Measurements from ENCODE around the gene RIPOR1.

The RIPOR1 gene

GRCh38 chr16:67534431-67534830 lies 5.8 kb downstream of the RIPOR1 start:
- no peak for DNase-seq (ENCODE audit: low read depth)
- no peak overlapping the region for H3K4me3 ChIP-seq (ENCODE audit: control insufficient read depth, low read depth, low read length)
- TF ChIP-seq CTCF (IDR thresholded peaks at IDR 0.05; ENCODE audit: control insufficient read depth, insufficient read depth, low read depth, low read length, missing control alignments): no peak

GRCh38 chr16:67535201-67535600 lies 6.6 kb downstream of the RIPOR1 start:
- no peak overlapping the region for H3K4me3 ChIP-seq (ENCODE audit: control insufficient read depth, low read depth, low read length)
- DNase-seq (ENCODE audit: low read depth): no peak
- no peak for TF ChIP-seq CTCF (IDR thresholded peaks at IDR 0.05; ENCODE audit: control insufficient read depth, insufficient read depth, low read depth, low read length, missing control alignments)

DNA sequence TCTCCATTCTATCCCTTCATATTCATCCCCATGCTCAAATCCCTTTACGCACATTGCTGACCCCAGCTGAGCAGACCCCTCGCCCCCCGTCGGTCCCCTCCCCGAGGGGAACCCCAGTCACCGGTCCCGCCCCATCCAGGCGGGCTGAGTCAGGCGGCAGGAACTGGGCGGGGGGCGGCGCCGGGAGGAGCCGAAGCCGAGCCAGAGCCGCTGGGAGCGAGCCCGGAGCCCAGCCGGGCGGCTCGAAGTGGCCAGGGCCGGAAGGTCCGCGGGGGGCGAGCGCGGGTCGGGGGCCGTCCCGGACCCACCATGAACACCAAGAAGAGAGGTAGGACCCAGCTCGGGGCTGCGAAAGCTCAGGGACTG lies 8.6 kb downstream of the RIPOR1 start:
- TF ChIP-seq CTCF (IDR thresholded peaks at IDR 0.05; ENCODE audit: control insufficient read depth, insufficient read depth, low read depth, low read length, missing control alignments): no peak
- peak overlapping the region; percentile 55 for H3K4me3 ChIP-seq (ENCODE audit: control insufficient read depth, low read depth, low read length)
- DNase-seq (ENCODE audit: low read depth): no peak

DNA sequence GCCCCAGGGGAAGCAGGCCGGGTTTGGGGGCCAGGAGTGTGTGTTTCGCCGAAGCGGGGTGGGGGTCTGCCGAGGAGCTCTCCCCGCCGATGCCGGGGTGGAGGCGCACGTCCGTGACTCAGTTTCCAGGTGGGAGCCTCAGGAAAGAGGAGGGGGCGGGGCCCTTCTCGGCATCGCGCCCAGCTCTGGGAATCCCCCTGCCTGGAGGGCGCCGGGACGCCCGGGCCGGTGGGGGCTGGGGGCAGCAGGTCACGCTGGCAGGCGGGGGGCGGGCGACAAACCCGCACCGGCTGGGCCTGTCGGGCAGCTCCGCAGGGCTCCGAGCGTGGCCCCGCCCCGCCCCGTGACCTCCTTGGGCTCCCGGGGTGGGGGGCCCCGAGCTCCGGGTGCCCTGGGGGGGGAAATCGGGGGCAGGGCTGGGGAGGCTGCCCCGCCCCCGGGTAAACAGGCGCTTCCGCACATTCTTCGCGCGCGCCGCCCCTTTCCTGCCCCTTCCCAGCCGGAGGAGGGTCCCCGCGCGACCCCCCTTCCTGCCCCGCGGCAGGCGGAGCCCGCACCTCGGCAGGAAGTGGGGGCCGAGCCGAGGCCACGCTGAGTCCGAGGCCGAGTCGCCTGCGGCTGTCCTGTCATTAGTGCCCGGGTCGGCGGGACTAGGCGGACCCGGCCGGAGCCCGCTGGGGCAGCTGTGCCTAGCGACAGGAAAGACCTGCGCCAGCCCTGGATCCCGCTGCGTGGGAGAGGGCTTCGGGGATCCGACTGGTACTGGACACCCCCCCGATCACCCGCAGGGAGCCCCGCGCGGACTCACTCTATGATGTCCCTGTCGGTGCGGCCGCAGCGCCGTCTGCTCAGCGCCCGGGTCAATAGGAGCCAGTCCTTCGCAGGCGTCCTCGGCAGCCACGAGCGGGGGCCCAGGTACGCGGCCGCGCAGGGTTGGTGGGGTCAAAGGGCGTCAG lies 9.3 kb downstream of the RIPOR1 start:
- peak overlapping the region; percentile 55 for H3K4me3 ChIP-seq (ENCODE audit: control insufficient read depth, low read depth, low read length)
- TF ChIP-seq CTCF (IDR thresholded peaks at IDR 0.05; ENCODE audit: control insufficient read depth, insufficient read depth, low read depth, low read length, missing control alignments): no peak
- DNase-seq (ENCODE audit: low read depth): no peak

DNA sequence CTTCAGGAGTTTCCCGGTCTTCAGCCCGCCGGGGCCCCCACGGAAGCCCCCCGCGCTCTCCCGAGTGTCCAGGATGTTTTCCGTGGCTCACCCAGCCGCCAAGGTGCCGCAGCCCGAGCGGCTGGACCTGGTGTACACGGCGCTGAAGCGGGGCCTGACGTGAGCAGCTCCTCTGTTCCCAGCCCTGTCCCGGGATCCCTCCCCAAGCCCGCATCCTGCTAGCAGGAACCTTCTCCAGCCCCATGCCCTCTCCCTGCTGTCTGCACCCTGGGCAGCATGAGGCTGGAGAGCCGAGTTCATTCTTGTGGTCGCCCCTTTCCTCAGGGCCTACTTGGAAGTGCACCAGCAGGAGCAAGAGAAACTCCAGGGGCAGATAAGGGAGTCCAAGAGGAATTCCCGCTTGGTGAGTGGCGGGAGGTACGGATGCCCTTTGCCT lies 10.1 kb downstream of the RIPOR1 start:
- peak overlapping the region; percentile 55 for H3K4me3 ChIP-seq (ENCODE audit: control insufficient read depth, low read depth, low read length)
- TF ChIP-seq CTCF (IDR thresholded peaks at IDR 0.05; ENCODE audit: control insufficient read depth, insufficient read depth, low read depth, low read length, missing control alignments): no peak
- no peak for DNase-seq (ENCODE audit: low read depth)

GRCh38 chr16:67539271-67539670 lies 10.6 kb downstream of the RIPOR1 start:
- DNase-seq (ENCODE audit: low read depth): no peak
- TF ChIP-seq CTCF (IDR thresholded peaks at IDR 0.05; ENCODE audit: control insufficient read depth, insufficient read depth, low read depth, low read length, missing control alignments): no peak
- no peak overlapping the region for H3K4me3 ChIP-seq (ENCODE audit: control insufficient read depth, low read depth, low read length)
